HG03521 (cell line): Measurements from ENCODE around the gene RUSF1.

Experiments used
- ATAC-seq: cut with Tn5 transposase; IDR thresholded peaks from one replicate; pipeline ENCODE4 v1.9.1; 2021; ENCODE audit warnings: mild to moderate bottlenecking, moderate library complexity; ENCODE audit not compliant: unreplicated experiment

Gene RUSF1

DNA sequence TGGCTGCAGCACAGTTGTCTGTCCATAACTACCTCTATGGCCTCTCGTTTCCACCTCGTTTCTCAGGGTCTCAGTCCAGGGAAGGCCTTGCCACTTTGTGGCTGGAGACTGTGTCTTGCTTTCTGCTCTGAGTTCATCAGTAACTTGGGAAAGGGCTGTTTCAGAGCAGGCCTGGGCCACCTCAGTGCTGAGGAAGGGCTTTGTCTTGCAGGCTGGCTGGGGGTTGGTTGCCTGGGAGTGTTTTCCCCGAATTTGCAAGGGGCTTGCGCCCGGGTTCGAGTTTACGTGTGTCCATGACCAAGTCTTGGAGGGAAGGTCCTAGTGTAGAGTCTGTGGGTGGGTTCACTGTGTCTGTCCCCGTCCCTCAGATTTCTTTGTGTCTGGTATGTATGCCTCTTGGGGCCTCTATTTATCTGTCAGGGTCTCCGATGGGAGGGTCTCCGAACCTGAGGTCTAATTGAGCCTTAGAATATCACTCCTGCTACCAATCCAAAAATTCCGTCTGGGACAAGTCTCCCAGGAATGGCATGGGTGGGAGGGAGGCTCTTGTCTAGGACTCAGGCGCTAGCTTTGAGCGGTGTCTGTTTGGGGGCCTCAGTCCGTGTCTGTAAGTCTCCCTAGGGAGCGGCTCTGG, 36.8 kb downstream of the RUSF1 start:
- ATAC-seq: no peak

DNA sequence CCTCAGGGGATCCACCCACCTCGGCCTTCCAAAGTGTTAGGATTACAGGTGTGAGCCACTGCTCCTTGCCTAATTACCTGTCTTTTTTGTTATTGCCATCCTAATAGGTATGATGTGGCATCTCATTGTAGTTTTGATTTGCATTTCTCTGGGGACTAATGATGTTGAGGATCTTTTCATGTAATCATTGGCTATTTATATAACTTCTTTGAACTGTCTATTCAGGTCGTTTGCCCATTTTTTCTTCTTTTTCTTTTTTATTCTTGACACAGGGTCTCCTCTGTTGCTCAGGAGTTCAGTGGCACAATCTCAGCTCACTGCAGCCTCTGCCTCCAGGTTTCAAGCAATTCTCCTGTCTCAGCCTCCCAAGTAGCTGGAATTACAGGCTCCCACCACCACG, 37.6 kb downstream of the RUSF1 start:
- no peak for ATAC-seq

DNA sequence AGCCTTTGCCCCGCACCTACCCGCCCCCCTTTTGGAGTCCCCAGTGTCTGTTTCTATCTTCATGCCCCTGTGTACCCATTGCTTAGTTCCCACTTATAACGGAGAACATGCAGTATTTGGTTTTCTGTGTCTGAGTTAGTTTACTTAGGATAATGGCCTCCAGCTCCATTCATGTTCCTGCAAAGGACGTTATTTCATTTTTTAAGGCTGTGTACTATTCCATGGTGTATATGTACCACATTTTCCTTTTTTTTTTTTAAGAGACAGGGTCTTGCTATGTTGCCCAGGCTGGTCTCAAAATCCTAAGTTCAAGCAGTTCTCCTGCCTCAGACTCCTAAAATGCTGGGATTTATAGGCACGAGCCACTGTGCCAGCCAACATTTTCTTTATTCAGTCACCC, 40.3 kb downstream of the RUSF1 start:
- ATAC-seq: no peak

- ATAC-seq: no peak
Measured at GRCh38 chr16:31467151-31467773, 40.9 kb downstream of the RUSF1 start.

DNA sequence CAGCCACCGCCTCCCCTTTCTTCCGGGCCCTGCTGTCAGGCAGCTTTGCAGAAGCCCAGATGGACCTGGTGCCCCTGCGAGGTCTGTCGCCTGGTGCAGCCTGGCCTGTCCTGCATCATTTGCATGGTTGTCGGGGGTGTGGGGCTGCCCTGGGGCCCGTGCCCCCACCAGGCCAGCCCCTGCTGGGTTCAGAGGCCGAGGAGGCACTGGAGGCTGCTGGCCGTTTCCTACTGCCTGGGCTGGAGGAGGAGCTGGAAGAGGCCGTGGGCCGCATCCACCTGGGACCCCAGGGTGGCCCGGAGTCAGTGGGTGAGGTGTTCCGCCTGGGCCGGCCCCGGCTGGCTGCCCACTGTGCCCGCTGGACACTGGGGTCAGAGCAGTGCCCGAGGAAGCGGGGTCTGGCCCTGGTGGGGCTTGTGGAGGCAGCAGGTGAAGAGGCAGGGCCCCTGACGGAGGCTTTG, 41.8 kb downstream of the RUSF1 start:
- ATAC-seq: no peak

GRCh38 chr16:31465788-31466370, 42.3 kb downstream of the RUSF1 start:
- no peak for ATAC-seq

GRCh38 chr16:31464781-31465260, 43.4 kb downstream of the RUSF1 start:
- no peak for ATAC-seq

DNA sequence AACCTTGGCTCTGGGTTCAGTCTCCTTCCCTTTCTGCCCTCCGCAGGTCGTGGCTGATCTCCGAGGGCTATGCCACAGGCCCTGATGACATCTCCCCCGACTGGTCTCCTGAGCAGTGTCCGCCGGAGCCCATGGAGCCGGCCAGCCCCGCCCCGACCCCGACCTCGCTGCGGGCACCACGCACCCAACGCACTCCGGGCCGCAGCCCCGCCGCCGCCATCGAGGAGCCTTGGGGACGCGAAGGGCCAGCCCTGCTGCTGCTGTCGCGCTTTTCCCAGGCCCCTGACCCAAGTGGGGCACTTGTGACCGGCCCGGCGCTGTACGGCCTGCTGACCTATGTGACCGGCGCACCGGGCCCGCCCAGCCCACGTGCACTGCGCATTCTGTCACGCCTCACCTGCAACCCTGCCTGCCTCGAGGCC, 43.8 kb downstream of the RUSF1 start:
- no peak for ATAC-seq

- ATAC-seq: no peak
Measured at GRCh38 chr16:31461921-31462804, 46.0 kb downstream of the RUSF1 start.

- ATAC-seq: no peak
Measured at GRCh38 chr16:31461201-31461920, 46.8 kb downstream of the RUSF1 start.

DNA sequence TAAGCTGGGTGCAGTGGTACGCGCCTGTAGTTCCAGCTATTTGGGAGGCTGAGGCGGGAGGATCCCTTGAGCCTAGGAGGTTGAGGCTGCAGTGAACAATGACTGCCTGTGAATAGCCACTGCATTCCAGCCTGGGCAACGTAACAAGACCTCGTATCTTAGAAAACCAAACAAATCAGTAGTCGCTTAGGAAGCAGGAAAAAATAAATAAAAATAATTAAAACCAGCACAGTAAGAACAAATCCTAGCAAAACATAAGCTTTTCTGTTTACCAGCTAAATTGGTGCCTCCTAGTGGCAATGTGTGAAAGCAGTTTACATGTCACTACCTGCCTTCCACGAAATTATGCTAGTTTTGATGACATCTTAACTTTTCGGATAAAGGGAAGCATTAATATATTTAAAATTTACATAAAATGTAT, 47.6 kb downstream of the RUSF1 start:
- no peak for ATAC-seq

- ATAC-seq: peak; percentile 72
Measured at GRCh38 chr16:31459687-31460581, 48.3 kb downstream of the RUSF1 start.

DNA sequence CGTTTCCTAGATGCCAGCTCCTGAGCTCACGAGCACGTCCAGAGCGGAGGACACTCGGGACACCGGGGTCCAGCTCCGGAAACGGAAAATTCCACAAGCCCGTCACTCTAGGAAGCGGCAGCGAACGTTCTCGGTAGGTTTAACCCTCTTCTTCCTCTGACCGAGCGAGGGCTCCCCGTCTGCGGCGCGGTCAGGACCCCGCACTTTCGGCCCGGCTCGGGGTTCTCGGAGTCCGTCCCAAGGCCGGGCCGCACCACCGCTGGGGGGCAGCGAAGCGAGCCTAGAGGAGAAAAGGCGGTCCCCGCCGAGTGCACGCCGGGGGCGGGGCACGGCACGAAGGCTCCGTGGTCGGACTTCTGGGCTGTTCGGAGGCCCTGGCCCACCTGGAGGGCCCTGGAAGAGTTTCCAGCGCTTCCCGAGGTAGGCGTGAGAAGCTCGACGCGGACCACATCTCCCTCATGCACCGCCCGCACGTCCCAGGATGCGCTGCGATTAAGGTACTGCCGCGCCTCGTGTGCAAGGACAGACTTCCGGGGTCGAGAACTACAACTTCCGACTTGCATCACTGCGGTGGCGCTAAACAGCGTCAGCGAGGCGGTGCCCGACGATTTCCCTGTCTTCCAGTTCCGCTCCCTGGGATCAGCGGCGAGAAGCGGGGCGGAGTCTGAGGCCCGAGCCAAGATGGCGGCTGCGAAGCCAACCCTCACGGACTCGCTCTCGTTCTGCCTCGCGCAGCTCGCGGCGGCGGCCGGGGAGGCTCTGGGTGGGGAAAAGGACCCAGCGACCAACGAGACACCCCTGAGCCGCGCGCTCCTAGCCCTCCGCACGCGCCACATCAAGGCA, 49.1 kb downstream of the RUSF1 start, which contains the start of gene ARMC5:
Gene ARMC5, plus strand, starts transcription at position 658 of the 843 bp plus-strand sequence. Its CDS starts 24 bp downstream, at position 682.
- peak; percentile 69 for ATAC-seq

GRCh38 chr16:31458073-31458843, 49.9 kb downstream of the RUSF1 start:
- ATAC-seq: no peak

GRCh38 chr16:31456988-31457360, 51.2 kb downstream of the RUSF1 start:
- ATAC-seq: no peak

DNA sequence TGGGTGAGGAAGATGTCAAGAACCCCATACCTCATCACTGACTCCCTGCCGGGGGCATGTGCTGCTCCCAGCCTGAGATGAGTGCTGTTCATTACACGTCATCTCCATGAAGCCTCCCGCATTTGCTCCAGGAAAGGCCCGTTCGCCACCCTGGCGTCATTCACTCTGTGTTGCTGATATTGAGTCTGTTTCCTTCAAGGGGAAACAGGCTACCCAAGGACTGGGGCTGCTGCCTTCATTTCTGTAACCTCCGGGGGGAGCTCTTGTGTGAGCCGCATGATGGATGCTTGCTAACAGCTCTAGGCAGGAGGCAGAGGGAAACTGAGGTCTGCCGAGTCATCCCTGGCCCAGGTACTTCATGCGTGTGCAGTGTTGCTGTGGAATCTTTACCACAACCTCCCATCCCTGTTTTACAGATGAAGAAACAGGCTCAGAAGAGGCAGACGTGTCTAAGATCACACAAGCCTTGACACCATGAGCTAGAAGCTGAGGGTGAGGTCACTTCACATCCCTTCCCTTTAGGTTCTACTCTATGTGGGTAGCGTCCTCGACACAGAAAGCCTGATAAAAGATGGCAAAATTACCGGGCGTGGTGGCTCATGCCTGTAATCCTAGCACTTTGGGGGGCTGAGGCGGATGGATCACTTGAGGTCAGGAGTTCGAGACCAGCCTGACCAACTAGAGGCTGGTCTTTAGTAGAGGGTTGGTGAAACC, 52.4 kb downstream of the RUSF1 start:
- no peak for ATAC-seq
